K562 (cell line): Measurements from ENCODE around the gene ECE2. TPM values are rescaled to one million over a fixed set of nuclear protein-coding genes. Genes with fewer than 3 reads are reported as not detected.
A peak's percentile ranks its signal among the peaks of the same experiment; 100 is the strongest.

Experiments used
- ARNT ChIP-seq, 2 experiments: fragments of 450-650 bp; IDR thresholded peaks; 2 replicates each; pipeline ENCODE4 v1.6.1; 2016; ENCODE audit warnings: mild to moderate bottlenecking in 1 of 2
- ATF6 ChIP-seq: sonication (generic); formaldehyde crosslinking; IDR thresholded peaks from 2 replicates; pipeline ENCODE4 v1.4.0; 2020; ENCODE audit warnings: mild to moderate bottlenecking, missing genetic modification reagents
- C11orf30 ChIP-seq: fragments of 450-650 bp; IDR thresholded peaks from 2 replicates; pipeline ENCODE4 v1.6.1; 2016; ENCODE audit warnings: low read depth, mild to moderate bottlenecking
- CBX8 ChIP-seq: fragments of 200-600 bp; sonication (generic); IDR thresholded peaks from 2 replicates; pipeline ENCODE4 v1.6.1; 2012; ENCODE audit warnings: borderline replicate concordance, mixed run types, low read depth, mild to moderate bottlenecking, moderate library complexity, mixed read lengths, low read length, control low read depth, inconsistent platforms; ENCODE audit not compliant: poor library complexity, severe bottlenecking; ENCODE audit errors: extremely low read depth
- FOXK2 ChIP-seq, 2 experiments: fragments of 450-650 bp; IDR thresholded peaks in 1 of 2; conservative IDR thresholded peaks in 1 of 2; 2 replicates each; pipeline ENCODE4 v1.6.1; 2016; ENCODE audit warnings: low read depth in 2 of 2, mild to moderate bottlenecking in 1 of 2
- GTF3C2 ChIP-seq: IDR thresholded peaks from 3 replicates; pipeline ENCODE4 v1.6.1; 2011; ENCODE audit warnings: borderline replicate concordance, mild to moderate bottlenecking, moderate library complexity; ENCODE audit not compliant: insufficient read length; ENCODE audit errors: extremely low read depth
- HDAC1 ChIP-seq, 2 experiments: fragments of 450-650 bp; IDR thresholded peaks; 2 replicates each; pipeline ENCODE4 v1.6.1; 2016 to 2017; ENCODE audit warnings: inconsistent platforms in 1 of 2, mild to moderate bottlenecking in 1 of 2, moderate library complexity in 1 of 2
- IRF9 ChIP-seq: fragments of 450-650 bp; IDR thresholded peaks from 2 replicates; pipeline ENCODE4 v1.6.1; 2016; ENCODE audit warnings: missing biosample characterization, missing genetic modification characterization
- KDM1A ChIP-seq, 2 experiments: fragments of 450-650 bp; IDR thresholded peaks; 2 replicates each; pipeline ENCODE4 v1.6.1; 2016; ENCODE audit warnings: mild to moderate bottlenecking in 2 of 2
- MCM7 ChIP-seq, 2 experiments: fragments of 450-650 bp; IDR thresholded peaks; 2 replicates each; pipeline ENCODE4 v1.6.1; 2016 to 2018
- NFE2L1 ChIP-seq: fragments of 450-650 bp; IDR thresholded peaks from 2 replicates; pipeline ENCODE4 v1.6.1; 2016; ENCODE audit warnings: missing genetic modification characterization, low read depth, mild to moderate bottlenecking, missing compliant biosample characterization, moderate library complexity, borderline replicate concordance
- PHF21A ChIP-seq: fragments of 450-650 bp; IDR thresholded peaks from 2 replicates; pipeline ENCODE4 v1.6.1; 2017; ENCODE audit warnings: low read depth, borderline replicate concordance
- POLR3G ChIP-seq: IDR thresholded peaks from 2 replicates; pipeline ENCODE4 v1.6.1; 2011; ENCODE audit not compliant: insufficient read length, insufficient replicate concordance; ENCODE audit errors: extremely low read depth
- PURB ChIP-seq: sonication (generic); formaldehyde crosslinking; IDR thresholded peaks from 2 replicates; pipeline ENCODE4 v1.9.0; 2021; ENCODE audit warnings: low read depth, mild to moderate bottlenecking, missing genetic modification reagents
- SLC30A9 ChIP-seq: fragments of 250-450 bp; sonication (Bioruptor Pico); IDR thresholded peaks from 2 replicates; pipeline ENCODE4 v1.8.0; 2022; ENCODE audit warnings: mild to moderate bottlenecking, moderate library complexity
- TAL1 ChIP-seq: fragments of 450-650 bp; IDR thresholded peaks from 2 replicates; pipeline ENCODE4 v1.6.1; 2016; ENCODE audit warnings: mild to moderate bottlenecking
- TFAP4 ChIP-seq: sonication (generic); formaldehyde crosslinking; IDR thresholded peaks from 2 replicates; pipeline ENCODE4 v1.8.0; 2022; ENCODE audit warnings: missing genetic modification reagents, mild to moderate bottlenecking, moderate library complexity, borderline replicate concordance
- ZBTB26 ChIP-seq: fragments of 450-650 bp; formaldehyde crosslinking; IDR thresholded peaks from 2 replicates; pipeline ENCODE4 v1.4.0; 2022; ENCODE audit warnings: missing genetic modification characterization
- ZKSCAN1 ChIP-seq: fragments of 150-350 bp; IDR thresholded peaks from 2 replicates; pipeline ENCODE4 v1.6.1; 2016; ENCODE audit warnings: low read depth, low read length
- ZNF324 ChIP-seq: fragments of 250-450 bp; sonication (Bioruptor Pico); IDR thresholded peaks from 2 replicates; pipeline ENCODE4 v1.4.0; 2020; ENCODE audit warnings: mild to moderate bottlenecking
- polyA plus RNA-seq, 8 experiments: library from polyadenylated mRNA; depleted of rRNA in 4 of 8; stranded (reverse) in 5 of 8; unstranded in 3 of 8; fragments of >200 nt; fragmentation: Nextera tagmentation in 2 of 8; fragmentation: Illumina TruSeq in 1 of 8; extraction: Ambion mirVana in 2 of 8; extraction: Trizol in 1 of 8; gene quantifications; 2 replicates each; pipeline versions ENCODE4 v1.2.1 to v1.2.3, GENCODE V29; 2011 to 2014; ENCODE audit warnings: inconsistent platforms in 1 of 8, missing spikeins in 1 of 8
- total RNA-seq, 7 experiments: library from RNA; depleted of rRNA in 6 of 7; stranded (reverse); fragments of >200 nt in 6 of 7; fragmentation: Illumina TruSeq in 2 of 7; extraction: Trizol in 2 of 7; gene quantifications; 2 replicates each; pipeline versions ENCODE4 v1.2.1 to v1.2.3, GENCODE V29; 2011 to 2021; ENCODE audit warnings: low replicate concordance in 1 of 7

Gene ECE2
- total and polyA plus RNA-seq, 9 of the 15 experiments (the other 6 are each of a cell fraction or from before 2014, with no cell fraction given): not detected

DNA sequence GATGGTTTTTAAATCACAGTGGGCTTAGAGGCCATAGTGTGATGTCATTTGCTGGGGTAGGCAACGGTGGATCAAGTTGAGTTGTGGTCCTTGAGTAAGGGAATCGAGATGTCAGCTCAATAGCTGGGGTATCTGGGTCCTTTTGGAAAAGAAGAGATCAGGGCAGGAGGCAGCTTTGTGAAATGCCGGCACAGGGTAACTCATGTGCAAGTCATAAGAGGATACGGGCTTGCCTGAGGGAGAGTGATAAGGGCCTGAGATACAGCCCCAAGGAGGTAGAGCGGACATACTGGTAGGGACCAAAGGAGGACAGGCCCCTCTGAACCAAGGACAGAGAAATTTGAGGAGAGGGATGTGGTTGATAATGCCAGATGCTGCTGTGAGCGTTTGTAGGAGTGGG lies 57.4 kb downstream of the ECE2 start (continued):
- TF ChIP-seq GTF3C2 (no peak), C11orf30 (no peak), SLC30A9 (no peak), MCM7 (IDR thresholded peaks at IDR 0.05) (no peak), ZKSCAN1 (no peak), CBX8 (no peak), KDM1A (IDR thresholded peaks at IDR 0.05) (0 out of 4 replicates have a peak, but pooled peaks of 1 of the 2 experiments have one; percentile 20), IRF9 (tag) (no peak), ZNF324 (no peak), ZBTB26 (CRISPR knock-in tag) (no peak), PHF21A (no peak), ATF6 (CRISPR knock-in tag) (no peak), PURB (no peak), ARNT (IDR thresholded peaks at IDR 0.05) (no peak), HDAC1 (IDR thresholded peaks at IDR 0.05) (0 out of 4 replicates have a peak, but pooled peaks of 1 of the 2 experiments have one; percentile 9), TAL1 (peak; percentile 31; the same call in 1 of the 2 replicates), TFAP4 (no peak), POLR3G (no peak), NFE2L1 (tag) (no peak), FOXK2 (conservative IDR thresholded peaks at IDR 0.05 in 1 of 2, IDR thresholded peaks at IDR 0.05 in 1 of 2; ENCODE audit: low read depth in 2 of 2) (no peak)
